GM19238 (cell line): ENCODE results near the gene TK1.
"Not testable (repeated sequence)": the region's sequence is repeated elsewhere in the genome, so short reads cannot be mapped to it uniquely, and the experiment has no call there.

Source experiments
- DNase-seq: peaks from one replicate; pipeline ENCODE4 v3.0.0; 2011; ENCODE audit warnings: low spot score; ENCODE audit not compliant: insufficient read length

TK1 gene

DNA sequence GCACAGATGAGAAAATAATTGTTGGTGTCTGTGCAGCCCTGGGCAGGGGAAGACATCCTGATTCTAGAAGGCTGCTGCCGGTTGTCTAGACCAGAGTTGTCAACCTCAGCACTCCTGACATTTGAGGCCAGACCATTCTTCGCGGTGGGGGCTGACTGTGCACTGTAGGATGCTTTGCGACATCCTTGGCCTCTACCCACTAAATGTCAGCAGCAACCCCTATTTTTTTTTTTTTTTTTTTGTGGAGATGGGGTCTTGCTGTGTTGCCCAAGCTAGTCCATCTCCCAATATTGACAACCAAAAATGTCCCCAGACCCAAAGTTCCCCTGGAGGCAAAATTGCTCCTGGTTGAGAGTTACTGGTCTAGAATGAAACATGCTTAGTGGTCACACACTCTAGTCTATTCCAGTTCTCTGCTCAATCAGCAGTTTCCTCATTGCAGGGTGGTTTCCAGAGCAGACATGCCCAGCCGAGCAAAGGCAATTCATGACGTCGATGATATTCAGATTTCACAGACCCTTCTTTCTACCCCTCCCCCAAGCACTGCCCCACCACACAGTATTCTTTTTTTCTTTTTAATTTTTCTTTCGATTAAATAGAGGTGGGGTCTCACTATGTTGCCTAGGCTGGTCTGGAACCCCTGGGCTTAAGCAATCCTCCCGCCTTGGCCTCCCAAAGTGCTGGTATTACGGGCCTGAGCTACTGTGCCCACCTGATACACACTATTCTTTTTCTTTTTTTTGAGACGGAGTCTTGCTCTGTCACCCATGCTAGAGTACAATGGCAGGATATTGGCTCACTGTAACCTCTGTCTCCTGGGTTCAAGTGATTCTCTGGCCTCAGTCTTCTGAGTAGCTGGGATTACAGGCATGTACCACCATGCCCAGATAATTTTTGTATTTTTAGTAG, 31.7 kb downstream of the TK1 start:
- no peak for DNase-seq

DNA sequence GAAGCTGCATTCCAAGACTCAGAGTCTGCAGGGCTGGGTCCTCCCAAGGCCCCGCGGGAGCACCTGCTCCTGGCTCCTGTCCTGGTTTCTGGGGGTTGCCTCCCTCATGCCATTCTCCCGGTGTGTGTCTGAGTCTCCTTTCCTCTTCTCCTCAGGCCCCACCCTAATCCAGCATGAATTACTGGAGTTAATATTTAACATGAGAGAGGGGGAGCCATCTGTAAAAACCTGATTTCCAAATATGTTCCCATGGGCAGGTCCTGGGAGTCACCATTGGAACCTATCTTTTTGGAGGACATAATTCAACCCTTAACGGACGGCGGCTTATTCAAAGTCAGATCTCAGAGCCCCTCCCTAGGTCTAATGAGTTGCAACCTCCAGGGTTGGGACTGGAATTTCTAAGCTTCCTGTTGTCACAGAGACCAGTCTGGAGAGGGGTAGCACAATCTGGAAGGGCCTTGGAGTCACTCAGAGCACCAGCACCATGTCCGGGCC, 35.3 kb downstream of the TK1 start:
- no peak for DNase-seq

DNA sequence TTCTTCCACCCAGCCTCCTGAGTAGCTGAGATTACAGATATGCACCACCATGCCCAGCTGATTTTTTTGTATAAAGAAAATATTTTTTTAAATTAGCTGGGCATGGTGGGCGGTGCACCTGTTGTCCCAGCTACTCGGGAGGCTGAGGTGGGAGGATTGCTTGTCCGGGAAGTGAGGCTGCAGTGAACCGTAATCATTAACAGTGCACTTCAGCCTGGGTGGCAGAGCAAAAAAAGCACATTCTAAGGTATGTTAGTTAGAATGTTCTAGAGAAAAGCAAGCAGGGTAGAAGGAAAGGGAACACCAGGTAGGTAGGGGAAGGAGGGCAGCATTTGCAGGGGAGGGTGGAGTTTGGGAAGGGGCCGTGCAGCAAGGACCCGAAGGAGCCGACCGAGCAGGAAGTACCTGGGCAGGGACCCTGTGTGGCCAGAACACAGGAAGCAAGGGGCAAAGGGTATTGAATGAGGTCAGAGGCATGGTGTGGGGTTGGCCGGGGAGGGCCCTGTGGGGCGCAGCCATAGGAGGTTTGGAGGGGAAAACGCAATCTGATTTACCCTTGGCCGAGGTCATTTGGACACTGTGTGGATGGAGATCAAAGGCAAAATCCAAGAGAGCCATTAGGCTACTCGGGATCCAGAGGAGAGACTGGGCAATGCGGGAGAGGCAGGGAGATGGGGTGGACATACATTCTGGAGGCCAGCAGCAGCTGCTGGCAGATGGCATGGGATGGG, 38.4 kb downstream of the TK1 start:
- DNase-seq: no peak

DNA sequence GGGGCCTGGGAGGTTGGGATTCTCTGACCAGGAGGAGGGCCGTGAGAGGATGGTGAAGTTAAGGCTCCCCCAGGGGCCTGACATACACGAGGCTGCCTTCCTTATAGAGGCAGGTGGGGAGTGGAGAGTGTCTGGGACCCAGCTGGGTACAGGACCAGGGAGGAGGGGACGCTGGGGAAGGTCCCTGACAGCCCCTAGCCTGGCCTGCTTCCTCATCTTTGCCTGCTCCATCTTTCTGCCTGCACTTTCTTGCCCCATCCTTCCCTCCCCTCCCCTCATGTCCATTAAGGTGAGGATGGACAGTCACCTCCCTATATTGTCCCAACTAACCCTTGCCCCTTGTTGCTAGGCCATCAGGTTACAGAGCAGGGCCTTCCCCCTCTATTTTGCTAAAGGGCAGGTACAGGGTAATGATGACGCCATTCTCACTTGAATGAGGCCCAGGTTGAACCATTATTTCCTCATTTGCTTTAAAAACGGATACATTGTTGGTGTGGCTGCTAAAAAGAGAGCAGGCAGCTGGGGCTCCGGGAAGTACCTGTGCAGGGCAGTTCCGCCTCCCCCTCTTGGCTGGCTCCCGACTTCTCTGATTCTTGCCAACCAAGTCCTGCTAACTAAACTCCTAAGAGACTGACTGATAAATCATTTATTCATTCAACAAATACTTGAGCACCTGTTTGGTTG, 39.4 kb downstream of the TK1 start:
- DNase-seq: no peak

DNA sequence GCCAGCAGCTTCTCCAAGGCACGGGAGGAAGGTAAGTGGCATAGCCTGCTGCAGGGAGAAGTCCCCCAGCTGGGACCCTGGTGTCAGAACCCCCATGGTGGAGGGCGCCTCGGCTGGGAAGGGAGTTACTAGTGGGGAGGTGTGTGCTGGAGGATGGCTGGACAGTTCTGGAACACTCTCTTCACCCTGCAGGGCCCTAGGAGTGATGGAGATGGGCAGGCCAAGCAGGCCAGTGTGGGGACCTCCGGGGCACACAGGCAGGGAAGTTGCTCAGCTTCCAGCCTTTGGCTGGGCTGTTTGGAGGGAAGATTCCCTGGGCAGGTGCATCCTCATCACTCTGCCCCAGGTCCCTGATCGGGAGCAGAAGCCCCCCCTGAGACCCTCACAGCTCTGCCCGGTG, 40.0 kb downstream of the TK1 start:
- no peak for DNase-seq

DNA sequence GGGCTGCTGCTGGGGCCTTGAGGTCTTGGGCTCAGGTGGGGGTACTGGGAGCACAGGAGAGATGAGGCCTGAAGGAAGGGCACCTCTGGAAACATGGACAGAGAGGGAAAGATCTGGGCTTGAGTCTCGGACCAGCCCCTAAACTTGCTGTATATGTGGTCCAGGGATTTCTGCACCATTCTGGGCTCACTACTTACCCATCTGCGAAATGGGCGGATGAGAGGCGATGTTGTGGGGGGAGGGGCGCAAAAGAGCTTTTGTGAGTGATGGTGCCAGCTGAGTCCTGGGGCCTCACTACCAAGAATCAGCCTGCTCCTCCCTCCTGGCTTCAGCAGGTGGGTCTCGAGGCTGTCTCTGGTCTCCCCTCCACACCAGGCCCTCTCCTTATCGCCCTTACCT, 40.4 kb downstream of the TK1 start:
- DNase-seq: no peak

DNA sequence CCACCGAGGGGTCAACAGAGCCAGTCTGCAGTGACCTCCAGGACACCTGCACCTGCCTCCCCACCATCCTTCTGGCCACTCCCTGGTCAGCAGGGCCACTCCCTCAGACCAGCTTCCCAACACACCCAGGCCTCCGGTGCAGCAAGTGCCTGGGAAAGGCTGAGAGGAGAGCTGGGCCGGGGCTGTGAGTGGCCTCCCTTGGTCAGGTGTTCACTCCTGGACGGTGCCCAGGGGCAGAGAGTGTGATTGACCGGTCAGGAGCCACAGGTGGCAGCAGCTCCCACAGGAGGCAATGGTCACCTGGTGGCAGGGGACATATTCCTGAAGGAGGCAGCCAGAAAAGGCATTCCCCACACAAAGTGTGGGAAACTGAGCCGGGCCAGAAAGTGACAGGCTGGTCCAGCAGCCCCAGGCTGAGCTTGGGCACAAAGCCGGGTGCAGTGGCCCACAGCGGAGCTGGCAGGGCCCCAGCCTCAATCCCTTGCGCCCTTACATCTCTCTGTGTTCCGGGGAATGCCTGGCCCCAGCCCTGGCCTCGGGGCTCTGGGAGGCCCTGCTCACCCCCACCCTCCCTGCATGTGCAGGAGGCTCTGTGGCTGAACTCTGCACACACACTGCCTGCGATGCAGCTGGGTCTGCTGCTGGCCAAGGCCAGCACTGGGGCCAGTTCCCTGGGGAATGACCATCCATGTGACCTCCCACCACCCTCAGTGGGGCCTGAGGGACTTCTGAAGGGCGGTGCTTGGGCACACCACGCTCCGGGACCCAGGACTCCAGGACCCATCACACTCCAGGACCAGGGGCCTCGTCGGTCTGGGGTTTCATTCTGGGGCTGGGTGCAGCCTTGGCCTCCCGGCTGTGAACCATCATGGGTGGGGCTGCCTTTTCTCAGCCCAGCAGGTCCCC, 41.9 kb downstream of the TK1 start:
- no peak for DNase-seq

DNA sequence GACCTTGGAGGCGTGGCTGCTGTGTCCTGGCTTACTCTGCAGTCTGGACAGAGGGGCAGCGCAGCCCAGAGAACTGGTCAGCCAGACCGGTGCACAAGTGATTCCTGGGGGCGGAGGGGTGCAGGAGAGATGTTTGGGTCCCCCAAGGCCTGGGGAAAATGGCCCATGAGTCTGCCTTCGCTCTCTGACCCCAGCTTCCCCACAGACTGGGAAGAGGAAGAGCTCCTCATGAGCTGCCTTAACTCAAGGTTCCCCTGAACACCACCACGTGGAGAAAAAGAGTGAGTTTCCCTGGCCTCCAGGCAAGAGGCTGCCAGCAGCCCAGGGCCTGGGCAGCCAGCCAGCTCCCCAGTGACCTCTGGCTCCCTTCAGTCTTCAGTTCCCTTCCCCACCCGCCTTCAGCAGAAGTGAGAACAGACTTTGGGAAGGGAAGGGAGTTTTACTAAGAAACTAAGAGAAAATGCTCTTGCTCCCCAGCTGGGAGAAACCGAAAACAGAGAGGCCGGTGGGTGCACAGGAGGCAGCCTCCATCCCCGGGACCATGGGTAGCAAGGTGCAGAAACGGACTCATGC, 42.6 kb downstream of the TK1 start:
- no peak for DNase-seq

DNA sequence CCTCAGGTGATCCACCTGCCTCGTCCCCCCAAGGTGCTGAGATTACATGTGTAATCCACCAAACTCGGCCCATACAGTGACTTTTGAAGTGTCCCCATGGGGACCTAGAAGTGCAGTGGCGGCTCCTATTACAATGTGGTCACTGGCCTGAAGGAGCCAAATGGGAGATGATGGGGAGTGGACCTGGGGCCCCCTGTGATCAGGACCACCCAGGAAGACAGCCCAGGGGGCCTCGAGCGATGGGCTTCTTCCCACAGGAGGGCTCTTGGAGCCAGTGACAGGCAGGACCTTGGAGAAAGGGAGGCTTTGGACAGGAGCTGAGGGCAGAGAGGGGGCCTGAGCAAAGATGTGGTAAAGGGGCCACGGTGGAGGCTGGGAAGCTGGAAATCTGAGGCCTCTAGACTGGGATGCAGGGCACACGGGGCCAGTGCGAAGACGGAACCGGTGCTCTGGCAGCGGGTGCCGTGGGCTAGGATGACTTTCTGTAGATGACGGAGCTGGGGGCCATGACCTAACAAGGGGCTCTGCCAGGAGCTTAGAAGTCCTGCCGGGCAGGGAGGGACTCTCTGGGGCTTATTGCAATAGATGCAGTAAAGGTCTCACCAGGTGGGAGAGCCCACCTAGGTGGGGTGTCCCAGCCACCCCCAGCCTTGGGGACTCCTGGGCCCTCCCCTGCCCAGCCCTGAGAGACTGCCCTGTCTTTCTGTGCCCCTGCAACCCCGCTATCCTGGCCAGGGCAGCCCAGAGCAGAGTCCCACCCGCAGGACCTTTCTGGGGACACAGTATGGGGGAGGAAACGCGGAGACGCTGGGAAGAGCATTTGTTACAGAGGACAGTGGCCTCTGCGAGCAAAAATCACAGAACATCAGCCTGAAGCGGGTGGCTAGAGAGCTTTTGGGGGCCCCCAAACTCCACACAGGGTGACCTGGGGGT, 43.4 kb downstream of the TK1 start:
- no peak for DNase-seq

DNA sequence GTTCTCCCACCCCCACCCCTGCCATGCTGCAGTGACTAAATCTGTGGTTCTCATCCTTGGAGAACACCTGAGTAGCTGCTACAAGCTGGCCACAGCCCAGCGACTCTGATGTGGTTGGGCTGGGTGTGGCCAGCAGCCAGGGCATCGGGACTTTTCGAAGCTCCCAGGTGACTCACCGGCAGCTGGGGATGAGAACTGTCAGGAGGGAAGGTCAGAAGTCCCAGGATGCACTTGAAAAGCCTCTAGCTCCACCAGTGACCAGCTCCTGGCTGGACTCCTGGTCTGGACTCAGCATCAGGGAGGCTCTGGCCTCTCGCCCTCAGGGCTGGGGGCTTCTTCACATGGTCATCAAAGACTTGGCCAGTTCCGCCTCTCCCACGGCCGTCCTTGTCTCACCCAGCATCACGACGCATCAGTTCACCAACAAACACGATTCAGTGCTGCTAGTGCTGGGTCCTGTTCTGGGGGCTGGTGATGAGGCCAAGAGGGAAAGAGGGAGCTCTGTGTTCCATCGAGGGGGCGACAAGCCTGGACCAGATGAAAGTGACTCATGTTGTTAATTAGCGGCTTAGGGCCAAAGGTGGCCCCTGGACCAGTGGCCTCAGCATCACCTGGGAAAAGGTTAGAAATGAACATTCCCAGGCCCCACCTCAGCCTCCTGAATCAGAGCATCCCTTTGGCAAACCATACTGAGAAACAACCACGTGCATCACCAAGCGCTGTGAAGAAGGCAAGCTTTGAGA, 44.6 kb downstream of the TK1 start:
- DNase-seq: no peak

DNA sequence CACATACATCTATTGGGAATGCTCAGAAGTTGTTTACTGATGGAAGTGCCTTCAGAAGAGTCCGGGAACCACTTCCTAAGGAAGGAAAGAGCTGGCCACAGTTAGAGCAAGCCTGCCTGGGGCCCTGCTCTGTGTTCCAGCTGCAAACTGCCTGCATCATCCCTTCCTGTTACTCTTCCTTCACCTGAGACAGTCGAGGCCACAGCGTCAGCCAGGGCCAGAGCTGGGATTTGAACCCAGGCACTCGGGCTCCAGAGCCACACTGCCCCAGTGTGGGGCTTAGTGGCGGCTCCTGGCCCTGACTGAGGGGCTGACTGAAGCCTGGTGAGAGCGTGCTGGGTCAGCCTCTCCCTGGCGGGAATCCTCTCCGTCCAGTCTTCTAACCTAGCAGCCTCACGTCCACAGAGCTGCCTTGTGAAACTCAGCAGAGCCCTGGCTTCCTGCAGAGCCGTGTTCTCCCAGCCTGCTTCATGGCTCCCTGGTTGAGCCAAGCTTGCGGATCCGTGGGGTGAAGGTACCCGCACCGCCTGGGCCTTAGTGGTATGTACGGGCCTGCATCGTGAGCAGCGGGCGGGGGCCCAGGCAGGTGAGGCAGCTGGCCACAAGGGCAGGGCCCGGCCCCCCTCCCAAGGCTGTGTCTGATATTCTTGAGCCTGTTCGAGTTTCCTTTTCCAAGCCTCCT, 45.3 kb downstream of the TK1 start:
- no peak for DNase-seq

DNA sequence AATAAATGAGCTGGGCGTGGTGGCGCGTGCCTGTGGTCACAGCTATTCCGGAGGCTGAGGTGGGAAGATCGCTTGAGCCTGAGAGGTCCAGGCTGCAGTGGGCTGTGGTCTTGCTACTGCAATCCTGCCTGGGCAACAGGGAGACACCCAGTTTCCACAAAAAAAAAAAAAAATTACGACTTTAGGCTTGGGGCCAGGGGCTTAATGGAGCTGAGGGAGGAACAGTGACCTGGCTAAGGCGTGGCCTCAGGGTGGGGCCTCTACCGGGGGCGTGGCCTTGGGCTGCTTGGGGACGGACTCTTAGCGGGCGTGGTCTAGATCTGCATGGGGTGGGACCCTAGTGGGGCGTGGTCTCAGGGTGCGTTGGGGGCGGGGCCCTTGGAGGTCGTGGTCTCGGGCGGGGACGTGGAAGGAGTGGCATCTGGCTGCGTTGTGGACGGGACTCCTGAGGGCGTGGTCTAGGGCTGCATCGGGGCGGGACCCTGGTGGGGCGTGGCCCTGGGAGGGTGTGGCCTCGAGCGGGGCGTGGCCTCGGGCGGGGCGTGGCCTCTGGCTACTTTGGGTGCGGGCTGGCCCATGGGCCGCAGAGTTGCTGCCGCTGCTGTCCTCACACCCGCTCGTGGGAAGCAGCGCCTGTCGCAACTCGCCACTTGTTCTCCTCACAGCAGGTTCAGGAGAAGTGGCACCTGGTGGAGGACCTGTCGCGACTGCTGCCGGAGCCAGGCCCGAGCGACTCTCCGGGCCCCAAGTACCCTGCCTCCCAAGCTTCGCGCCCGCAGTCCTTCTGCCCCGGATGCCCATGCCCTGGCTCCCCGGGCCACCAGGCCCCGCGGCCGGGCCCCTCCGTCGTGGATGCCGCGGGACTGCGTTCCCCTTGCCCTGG, 46.4 kb downstream of the TK1 start:
- DNase-seq: peak; percentile 80

DNA sequence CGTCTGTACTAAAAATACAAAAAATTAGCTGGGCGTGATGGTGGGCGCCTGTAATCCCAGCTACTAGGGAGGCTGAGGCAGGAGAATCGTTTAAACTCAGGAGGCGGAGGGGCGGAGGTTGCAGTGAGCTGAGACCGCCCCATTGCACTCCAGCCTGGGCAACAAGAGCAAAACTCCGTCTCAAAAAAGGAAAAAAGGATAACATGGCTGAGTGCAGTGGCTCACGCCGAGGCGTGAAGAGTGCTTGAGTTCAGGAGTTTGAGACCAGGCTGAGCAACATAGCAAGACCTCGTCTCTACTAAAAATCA, 47.0 kb downstream of the TK1 start:
- DNase-seq: not testable (repeated sequence)

DNA sequence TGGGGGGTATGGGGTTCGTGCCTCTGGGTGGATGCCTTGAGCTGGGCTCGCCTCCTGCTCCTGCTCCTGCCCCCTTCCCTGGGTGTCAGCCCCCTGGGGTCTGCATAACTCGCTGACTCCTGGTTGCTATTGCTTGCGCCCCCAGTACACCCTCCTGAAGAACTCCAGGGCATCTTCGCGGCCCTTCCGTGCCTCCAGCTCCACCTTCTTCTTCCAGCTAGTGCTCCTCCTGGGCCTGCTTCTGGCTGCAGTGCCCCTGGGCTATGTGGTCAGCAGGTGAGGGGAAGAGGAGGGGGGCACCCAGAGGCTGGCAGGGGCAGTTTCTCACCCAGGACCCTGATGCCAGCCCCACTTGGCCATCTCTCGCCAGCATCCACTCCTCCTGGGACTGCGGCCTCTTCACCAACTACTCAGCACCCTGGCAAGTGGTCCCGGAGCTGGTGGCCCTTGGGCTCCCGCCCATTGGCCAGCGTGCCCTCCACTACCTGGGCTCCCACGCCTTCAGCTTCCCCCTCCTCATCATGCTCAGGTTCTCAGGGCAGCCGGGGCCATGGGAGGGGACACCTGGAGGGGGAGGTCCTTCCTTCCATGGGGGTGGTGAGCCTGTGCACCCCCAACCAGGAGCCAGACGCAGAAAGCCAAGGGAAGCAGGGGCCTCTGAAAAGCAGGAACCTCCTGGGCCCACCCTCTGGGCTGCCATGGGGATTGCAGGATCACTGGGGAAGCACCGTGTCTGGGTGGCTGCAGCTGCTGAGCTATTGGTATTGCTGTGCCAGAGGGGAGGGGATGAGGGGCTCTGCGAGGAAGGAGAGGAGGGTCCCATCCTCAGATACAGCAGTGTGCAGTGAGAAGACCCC, 48.4 kb downstream of the TK1 start:
- no peak for DNase-seq

DNA sequence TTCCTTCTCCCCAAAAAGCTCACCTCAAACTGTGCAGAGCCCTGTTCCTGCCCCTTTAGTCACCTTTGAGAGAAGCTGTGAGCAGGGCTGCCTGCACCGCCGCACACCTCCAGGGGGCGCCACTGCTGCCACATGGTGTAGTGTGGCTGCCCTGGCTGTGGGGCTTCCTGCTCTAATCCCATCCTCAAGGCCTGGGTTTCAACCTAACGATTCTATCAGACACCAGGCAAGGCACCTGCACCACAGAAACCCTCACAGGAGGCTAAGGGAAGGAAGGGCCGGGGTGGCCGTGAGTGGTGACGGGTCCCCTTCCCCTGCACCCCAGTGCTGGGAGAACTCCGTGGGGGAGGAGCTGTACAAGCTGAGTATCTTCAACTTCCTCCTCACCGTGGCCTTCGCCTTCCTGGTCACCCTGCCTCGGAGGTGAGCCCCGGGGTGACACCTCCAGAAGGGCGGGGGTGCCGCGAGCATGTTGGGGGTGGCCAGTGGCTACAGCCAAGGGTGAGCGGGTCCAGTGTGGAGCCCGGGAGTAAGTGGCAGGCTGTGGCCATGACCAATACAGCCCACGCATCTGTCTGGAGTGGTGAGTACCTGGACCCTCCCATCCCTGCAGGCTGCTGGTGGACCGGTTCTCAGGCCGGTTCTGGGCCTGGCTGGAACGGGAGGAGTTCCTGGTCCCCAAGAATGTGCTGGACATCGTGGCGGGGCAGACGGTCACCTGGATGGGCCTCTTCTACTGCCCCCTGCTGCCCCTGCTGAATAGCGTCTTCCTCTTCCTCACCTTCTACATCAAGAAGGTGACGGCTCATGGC, 49.3 kb downstream of the TK1 start:
- DNase-seq: no peak
